Germinal center (tissue), 1 donor: Measurements from ENCODE around the gene LTBP3.
A peak's percentile ranks its signal among the peaks of the same experiment; 100 is the strongest.

Source experiments
- DNase-seq: peaks from one replicate; pipeline ENCODE4 v3.0.0; 2012; ENCODE audit warnings: mixed read lengths, low spot score

The LTBP3 gene

GRCh38 chr11:65558002-65558929 is at the start of gene LTBP3:
LTBP3 (minus strand) TSS chr11:65558359; CDS start chr11:65557959, 400 bp downstream.
- peak; percentile 57 for DNase-seq

- DNase-seq: no peak
These were observed 48.9 kb upstream of the LTBP3 start for GRCh38 chr11:65606876-65607613.

- DNase-seq: no peak
These were observed 46.1 kb upstream of the LTBP3 start for GRCh38 chr11:65604258-65604657.

- no peak for DNase-seq
These were observed 41.7 kb upstream of the LTBP3 start for GRCh38 chr11:65599955-65600246.

- no peak for DNase-seq
These were observed 41.2 kb upstream of the LTBP3 start for GRCh38 chr11:65599216-65599954.

DNA sequence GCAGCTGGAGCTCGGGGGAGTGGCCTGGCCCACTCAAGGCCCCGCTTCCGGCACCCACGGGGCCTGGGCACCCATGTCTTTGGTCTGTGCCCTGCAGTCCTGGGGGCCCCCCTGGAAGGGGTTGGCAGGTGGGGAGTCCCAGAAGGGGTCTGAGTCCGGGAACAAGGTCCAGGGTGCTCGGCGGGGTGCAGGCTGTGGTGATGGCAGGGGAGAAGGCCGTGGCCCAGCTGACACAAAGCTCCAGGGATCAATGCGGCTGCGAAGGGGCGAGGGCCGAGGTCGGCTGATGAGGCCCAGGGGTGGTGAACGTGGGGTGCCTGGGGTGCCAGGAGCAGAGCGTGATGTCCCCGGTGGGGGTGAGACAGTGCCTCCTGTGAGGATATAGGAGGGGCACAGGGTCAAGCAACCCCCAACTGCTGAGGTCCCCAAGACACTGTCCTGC is 40.1 kb upstream of the LTBP3 start:
- DNase-seq: no peak

- DNase-seq: no peak
These were observed 38.4 kb upstream of the LTBP3 start for GRCh38 chr11:65596520-65596919.

DNA sequence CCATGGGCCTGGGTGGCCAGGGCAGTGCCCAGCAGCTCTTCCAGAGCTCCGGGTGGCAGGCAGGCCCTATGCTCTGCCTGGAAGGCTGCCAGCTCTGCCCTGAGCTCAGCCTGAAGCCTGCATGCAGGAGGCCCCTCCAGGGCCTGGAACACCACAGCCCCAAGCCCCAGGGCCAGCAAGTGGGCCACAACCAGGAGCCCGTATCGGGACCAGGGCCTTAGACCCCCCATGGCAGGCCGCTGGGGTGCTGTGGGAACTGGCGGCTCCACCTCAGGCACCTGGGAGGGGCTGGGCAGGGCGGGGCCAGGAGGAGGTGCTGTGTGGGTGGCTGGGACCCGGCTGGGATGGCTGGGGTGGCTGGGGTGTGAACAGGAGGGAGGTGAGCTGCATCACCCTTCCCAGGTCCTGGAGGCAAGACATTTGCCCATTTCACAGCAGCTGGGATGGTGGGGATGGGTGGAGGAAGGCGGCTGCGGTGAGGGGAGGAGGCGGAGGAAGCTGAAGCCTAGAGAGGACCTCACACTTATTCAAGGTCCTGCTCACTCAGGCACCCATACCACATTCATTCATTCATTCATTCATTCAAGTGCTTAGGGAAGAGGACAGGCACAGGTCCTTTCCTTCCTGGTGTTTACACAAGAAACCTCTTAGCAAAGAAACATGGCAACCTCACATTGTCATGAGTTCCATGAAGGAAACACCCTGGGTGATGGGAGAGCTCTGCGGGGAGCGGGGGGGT is 37.6 kb upstream of the LTBP3 start, which contains the start of gene KCNK7:
Gene KCNK7 (minus strand): TSS at position 258 of the 739 bp plus-strand sequence. CDS start 28 bp downstream, at position 230.
- no peak for DNase-seq

DNA sequence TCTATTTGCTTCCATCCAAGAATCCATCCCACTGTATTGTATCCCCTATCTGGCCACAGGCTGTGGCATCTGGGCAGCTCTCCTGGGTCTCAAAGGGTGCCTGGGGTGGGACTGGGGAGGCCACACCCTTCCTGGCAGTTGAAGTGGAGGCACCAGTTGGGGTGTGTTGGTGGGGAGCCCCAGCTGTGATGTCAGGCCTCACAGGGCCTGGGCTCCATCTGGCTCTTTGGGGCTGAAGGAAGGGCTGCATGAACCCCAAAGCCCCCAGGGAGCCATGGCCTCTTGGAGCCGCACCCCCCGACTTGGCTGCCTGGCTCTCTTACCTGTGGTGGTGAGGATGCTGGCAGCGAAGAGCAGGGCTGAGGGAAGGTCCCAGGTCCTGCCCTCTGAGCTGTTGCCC is 37.0 kb upstream of the LTBP3 start:
- DNase-seq: no peak

- DNase-seq: peak; percentile 48
These were observed 35.6 kb upstream of the LTBP3 start for GRCh38 chr11:65593518-65594414.

GRCh38 chr11:65592858-65593517 is 34.8 kb upstream of the LTBP3 start:
- DNase-seq: no peak

- no peak for DNase-seq
These were observed 34.0 kb upstream of the LTBP3 start for GRCh38 chr11:65591939-65592857.

- DNase-seq: no peak
These were observed 32.1 kb upstream of the LTBP3 start for GRCh38 chr11:65590240-65590738.

DNA sequence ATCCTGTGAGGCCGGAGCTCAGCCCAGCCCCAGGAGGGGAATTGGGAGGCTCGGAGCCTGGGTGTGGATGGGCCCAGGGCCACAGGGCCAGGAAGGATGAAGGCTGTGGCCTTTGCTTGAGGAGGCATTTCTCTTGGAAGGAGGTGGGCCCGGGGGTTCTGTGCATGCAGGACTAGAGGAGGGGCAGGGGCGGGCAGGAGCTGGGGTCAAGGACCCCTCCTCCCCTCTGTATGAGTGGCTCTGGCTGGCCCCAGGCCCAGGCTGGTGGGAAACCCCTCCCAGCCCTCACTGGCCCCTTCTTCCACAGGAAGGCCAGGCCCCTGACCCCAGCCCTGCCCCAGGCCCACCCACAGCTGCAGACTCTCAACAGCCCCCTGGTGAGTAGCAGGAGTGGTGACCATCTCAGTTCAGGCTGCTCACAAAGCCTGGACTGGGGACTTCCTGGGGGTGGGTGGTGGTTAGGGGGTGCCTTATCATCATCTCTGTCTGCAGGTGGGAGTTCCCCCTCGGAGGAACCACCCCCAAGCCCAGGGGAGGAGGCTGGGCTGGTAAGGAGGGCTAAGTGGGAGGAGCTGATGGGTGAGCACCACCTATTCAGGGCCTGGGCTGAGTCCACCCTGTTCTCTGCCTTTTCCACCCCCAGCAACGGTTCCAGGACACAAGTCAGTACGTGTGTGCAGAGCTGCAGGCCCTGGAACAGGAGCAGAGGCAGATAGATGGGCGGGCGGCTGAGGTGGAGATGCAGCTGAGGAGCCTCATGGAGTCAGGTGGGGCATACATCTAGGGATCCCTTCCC is 31.5 kb upstream of the LTBP3 start:
- DNase-seq: peak; percentile 35

DNA sequence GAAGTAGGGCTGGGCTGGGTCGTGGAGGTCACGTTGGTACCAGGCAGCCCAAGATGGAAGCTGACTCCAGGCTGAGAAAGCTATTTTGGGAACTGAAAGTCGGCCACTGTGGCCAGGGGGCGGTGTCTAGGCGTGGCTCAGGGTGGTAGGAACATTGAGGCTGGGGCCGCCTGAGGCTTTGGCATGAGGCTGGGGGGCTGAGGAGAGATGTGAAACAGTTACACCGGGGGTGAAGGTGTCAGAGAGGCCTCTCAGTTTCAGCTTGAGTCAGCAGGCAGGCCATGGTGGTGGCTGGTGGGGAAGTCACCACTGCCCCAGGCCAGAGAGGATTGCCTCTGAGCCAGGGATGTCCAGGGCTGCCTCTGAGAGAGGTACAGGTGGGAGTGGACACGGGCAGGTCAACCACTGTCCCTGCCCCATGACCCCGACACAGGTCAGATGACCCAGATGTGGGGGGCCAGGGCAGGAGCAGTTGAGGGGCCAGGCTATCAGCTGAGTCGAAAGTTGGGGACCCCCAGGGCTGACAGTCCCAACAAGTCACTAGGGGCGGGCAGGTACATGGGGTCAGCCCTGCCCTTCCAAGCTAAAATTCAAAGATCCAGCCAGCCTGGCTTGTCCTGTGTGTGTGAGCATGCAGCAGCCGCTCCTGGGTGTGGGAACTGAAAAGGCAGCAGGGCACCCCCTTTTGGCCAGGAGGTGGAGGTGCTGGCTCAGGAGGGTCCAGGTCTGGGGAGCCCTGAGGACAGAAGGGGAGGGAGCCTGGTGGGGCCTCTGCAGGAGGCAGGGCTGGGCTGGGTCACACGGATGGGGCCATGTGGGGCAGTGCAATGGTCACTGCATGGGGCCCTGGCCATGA is 30.3 kb upstream of the LTBP3 start:
- peak; percentile 86 for DNase-seq

GRCh38 chr11:65586676-65587075 is 28.5 kb upstream of the LTBP3 start:
- DNase-seq: no peak

DNA sequence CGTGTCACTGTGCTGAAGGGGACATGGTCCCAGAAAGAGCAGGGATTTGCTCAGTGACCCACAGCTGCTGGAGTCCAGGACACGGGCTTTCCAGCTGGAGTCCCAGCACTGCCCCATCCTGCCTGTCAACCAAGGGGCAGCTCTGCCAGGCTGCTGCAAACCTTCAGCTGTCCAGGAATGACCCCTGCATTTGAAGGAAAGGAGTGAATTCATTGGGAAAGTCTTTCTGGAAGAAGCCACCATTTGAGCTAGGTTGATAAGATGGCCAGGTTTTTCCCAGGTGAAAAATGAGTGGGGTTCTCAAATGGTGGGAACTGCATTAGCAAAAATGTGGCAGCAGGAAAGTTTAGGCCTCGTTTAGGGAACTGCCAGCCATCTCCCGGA is 28.1 kb upstream of the LTBP3 start:
- DNase-seq: no peak
